ELF-1 (cell line): ENCODE results near the gene PTPRD.

Source experiments
- DNase-seq: peaks from one replicate; pipeline ENCODE4 v3.0.0-alpha.2; 2016; ENCODE audit warnings: low read depth, low spot score

Gene PTPRD

DNA sequence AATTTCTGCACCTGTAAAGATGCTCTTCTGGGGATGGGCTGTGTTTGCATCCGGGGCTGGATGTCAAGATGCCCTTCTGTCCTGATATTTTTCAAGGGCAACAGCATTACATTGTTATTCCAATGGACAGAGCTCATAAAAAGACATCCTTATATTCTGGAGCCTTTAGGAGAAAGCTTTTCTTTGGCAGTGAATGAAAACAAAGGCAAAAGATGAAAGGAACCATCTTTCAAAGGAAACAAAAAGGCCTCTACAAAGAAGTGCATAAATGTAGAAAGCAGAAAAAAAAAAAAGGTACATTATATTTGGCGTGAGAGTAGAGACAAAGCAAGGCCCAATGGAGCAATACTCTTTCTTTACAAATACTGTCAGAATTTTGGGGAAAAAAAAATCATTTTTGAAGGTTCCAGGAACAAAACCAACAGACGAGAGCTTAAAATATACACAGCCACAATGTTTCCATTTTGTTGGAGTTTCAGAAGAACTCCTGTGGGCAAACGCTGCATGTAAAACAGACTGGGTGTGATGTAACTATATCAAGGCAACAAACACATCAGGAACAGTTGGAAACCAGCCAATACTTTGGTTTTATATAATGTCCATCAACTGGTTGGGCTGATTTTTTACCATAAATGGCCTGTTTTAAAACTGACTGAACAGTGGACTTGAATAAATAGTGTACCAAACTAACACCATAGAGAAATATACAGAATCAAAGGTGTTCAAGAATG lies 1927.7 kb downstream of the PTPRD start:
- no peak for DNase-seq

GRCh38 chr9:8683496-8683895 lies 1929.3 kb downstream of the PTPRD start:
- no peak for DNase-seq

DNA sequence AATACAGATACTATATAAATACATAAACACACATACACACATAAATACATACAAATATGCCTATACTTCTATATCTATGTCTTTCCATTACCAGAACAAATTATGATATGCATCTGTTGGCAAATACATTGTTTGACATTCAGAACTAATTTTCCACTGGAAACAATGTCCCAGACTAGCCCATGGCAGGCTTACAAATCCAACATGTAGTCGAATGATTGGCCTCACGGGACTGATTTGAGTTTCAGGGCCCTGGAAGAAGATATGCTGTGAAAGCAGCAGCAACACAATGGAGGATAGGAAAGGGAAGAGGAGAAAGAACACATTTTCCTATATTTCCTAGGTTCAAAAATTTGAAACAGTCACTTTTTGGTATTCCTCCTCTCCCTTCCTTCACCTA lies 1932.1 kb downstream of the PTPRD start:
- no peak for DNase-seq

- DNase-seq: no peak
These were observed 1932.6 kb downstream of the PTPRD start for GRCh38 chr9:8680157-8680556.

GRCh38 chr9:8679371-8679822 lies 1933.4 kb downstream of the PTPRD start:
- no peak for DNase-seq

- peak; percentile 34 for DNase-seq
These were observed 1935.1 kb downstream of the PTPRD start for GRCh38 chr9:8677741-8678140.

DNA sequence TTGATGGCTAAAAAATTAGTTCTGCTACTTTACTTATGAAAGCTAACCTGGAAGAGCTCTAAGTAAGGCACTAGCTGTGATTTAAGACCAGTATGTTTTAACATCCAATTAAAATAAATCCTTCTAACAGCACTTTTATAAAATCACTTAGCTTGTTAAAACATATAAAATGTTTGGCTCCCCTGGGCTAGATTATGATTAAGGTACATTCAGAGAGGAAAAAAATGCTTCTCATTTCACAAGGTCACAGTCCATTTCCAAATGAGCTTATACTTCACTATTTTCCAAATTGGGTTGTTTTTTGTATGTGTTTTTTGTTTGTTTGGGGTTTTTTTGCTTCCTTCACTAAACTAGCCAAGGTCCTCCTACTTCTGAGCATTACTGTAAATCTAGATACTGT lies 1938.3 kb downstream of the PTPRD start:
- DNase-seq: no peak

- DNase-seq: no peak
These were observed 1939.0 kb downstream of the PTPRD start for GRCh38 chr9:8673830-8674229.

GRCh38 chr9:8670751-8671150 lies 1942.1 kb downstream of the PTPRD start:
- DNase-seq: no peak

DNA sequence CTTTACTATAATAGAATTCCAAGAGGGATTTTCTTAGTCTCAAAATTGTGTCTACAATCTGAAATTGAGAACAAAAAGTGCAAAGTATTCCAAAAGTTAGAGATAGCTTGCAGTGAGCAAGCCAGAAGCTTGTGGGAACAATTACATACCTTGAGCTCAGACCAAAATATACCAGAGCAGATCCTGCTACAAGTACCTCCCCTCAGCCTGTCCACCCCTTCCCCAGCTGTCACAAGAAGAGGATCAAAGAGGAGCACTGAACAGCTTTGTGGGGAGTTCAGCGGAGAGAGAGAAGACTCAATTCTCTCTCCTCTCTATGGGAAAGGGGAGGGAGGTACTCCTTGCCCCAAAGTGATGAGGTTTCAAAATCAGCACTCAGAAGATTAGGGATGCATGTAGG lies 1944.1 kb downstream of the PTPRD start:
- DNase-seq: no peak

GRCh38 chr9:8668231-8668630 lies 1944.6 kb downstream of the PTPRD start:
- no peak for DNase-seq

- DNase-seq: no peak
These were observed 1946.7 kb downstream of the PTPRD start for GRCh38 chr9:8666060-8666459.

- DNase-seq: no peak
These were observed 1952.4 kb downstream of the PTPRD start for GRCh38 chr9:8660383-8660782.

- no peak for DNase-seq
These were observed 1953.7 kb downstream of the PTPRD start for GRCh38 chr9:8659108-8659507.

GRCh38 chr9:8655071-8655470 lies 1957.7 kb downstream of the PTPRD start:
- no peak for DNase-seq

DNA sequence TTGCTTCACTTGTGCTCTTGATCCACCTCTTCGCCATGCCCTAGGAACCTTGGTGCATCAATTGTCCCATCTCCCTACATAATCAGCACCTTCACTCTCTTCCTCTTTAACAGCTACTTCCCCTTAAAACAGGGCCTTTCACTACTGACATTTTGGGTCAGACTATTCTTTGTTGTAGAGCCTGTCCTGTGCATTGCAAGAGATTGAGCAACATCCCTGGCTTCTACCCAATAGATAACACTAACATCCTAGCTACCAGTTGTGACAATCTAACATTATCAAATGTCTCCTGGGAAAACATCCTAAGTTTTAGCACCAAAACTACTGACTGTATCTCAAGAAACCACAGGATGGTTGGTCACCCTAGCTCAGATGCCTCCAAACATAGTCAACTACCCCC lies 1958.9 kb downstream of the PTPRD start:
- no peak for DNase-seq

DNA sequence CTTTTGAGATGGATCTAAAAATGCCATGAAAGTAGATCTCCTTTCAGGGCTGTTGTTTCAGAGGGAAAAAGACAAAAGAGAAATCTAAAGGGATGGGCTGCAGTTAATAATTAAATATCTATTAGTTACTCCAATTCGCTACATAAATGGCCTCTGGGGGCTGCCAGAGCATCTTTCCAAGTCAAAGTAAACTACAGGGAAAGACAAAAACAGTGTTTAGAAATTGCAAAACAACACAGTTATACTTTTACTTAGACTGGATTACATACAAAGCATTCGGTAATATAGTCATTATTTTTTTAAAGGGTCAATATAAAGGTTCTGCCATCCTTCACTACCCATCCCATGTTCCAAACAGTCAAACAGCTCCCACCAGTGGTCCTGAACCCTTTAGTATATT lies 1959.7 kb downstream of the PTPRD start:
- no peak for DNase-seq

GRCh38 chr9:8652255-8652654 lies 1960.5 kb downstream of the PTPRD start:
- DNase-seq: no peak

DNA sequence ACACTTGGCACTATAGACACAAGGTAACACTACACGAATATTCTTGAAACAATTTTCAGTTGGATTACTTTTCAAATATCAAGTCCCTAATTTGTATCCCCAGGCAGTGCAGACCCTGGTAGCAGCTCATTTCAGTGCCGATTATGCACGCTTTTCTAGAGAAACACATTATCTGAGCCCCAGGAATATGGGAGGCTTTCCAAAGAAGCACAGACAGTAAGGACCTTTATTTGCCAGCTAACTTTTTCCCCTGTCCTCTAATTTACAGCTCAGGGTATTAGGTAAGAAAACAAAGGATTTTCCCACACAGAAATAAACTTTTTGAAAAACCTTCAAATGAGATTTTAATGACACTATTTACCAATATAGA lies 1961.0 kb downstream of the PTPRD start:
- DNase-seq: no peak

- DNase-seq: no peak
These were observed 1961.5 kb downstream of the PTPRD start for GRCh38 chr9:8651070-8651845.

GRCh38 chr9:8649807-8650206 lies 1963.0 kb downstream of the PTPRD start:
- no peak for DNase-seq

GRCh38 chr9:8649160-8649559 lies 1963.6 kb downstream of the PTPRD start:
- DNase-seq: no peak

- no peak for DNase-seq
These were observed 1964.4 kb downstream of the PTPRD start for GRCh38 chr9:8648271-8648845.
